Endodermal cell (in vitro differentiated cells): Measurements from ENCODE around the gene SEMA5B. TPM values are rescaled to one million over a fixed set of nuclear protein-coding genes. Genes with fewer than 3 reads are reported as not detected.

ENCODE experiments used
- DNase-seq: peaks from one replicate; pipeline ENCODE4 v3.0.0-alpha.2; 2017
- H3K27ac ChIP-seq: 2 replicates; pipeline ENCODE4 v1.5.1; 2013; ENCODE audit warnings: mild to moderate bottlenecking, low read depth, low read length, moderate library complexity
- H3K27me3 ChIP-seq: 2 replicates; pipeline ENCODE4 v1.6.1; 2013; ENCODE audit warnings: mild to moderate bottlenecking, low read length, moderate library complexity; ENCODE audit not compliant: insufficient read depth, control insufficient read depth, poor library complexity, severe bottlenecking
- H3K36me3 ChIP-seq: 2 replicates; pipeline ENCODE4 v1.7.0; 2013; ENCODE audit warnings: mild to moderate bottlenecking, low read length, moderate library complexity; ENCODE audit not compliant: control insufficient read depth, insufficient read depth
- H3K4me1 ChIP-seq: one replicate; pipeline ENCODE4 v1.7.0; 2013; ENCODE audit warnings: low read length; ENCODE audit not compliant: control insufficient read depth, insufficient read depth
- H3K4me3 ChIP-seq: 2 replicates; pipeline ENCODE4 v1.5.1; 2013; ENCODE audit warnings: mild to moderate bottlenecking, low read length, moderate library complexity
- H3K9ac ChIP-seq: 2 replicates; pipeline ENCODE4 v1.6.1; 2013; ENCODE audit warnings: mild to moderate bottlenecking, low read length, moderate library complexity; ENCODE audit not compliant: poor library complexity, severe bottlenecking; ENCODE audit errors: extremely low read depth
- H3K9me3 ChIP-seq: 2 replicates; pipeline ENCODE4 v1.6.1; 2013; ENCODE audit warnings: mild to moderate bottlenecking, low read length, moderate library complexity; ENCODE audit not compliant: control insufficient read depth
- H3K27ac Mint-ChIP-seq: 2 replicates; pipeline ENCODE4 v1.8.0; 2020; ENCODE audit warnings: mixed read lengths
- H3K27me3 Mint-ChIP-seq: 2 replicates; pipeline ENCODE4 v1.8.0; 2021; ENCODE audit warnings: mild to moderate bottlenecking, mixed read lengths; ENCODE audit not compliant: insufficient read depth
- H3K36me3 Mint-ChIP-seq: 2 replicates; pipeline ENCODE4 v1.8.0; 2020; ENCODE audit warnings: low read depth, mixed read lengths
- H3K4me1 Mint-ChIP-seq: 2 replicates; pipeline ENCODE4 v1.8.0; 2020; ENCODE audit warnings: mixed read lengths
- H3K4me3 Mint-ChIP-seq: 2 replicates; pipeline ENCODE4 v1.8.0; 2020; ENCODE audit warnings: mild to moderate bottlenecking, moderate library complexity, mixed read lengths
- H3K9me3 Mint-ChIP-seq: 2 replicates; pipeline ENCODE4 v1.8.0; 2020; ENCODE audit warnings: mild to moderate bottlenecking, mixed read lengths
- WGBS, 2 experiments: methylation state at CpG; one replicate each; pipeline versions ENCODE4 v1.1.5 to v1.1.7; 2013; ENCODE audit warnings: missing lambda C conversion rate in 2 of 2, mixed read lengths in 1 of 2; ENCODE audit not compliant: insufficient coverage in 1 of 2, insufficient read length in 1 of 2; 5-methylcytosine and 5-hydroxymethylcytosine counted together
- total RNA-seq, 2 donors: library from RNA; stranded (reverse); fragmentation: NEBNext Ultra II Directional in 1 of 2; extraction: Animal tissue kit (Norgen Biotek cat#: 25700) in 1 of 2; gene quantifications; 2 replicates in 1 of 2; 3 replicates in 1 of 2; pipeline ENCODE4 v1.2.1, GENCODE V29; 2021
- TF ChIP-seq, protein P1 (sequence below): fragments of 200-600 bp; sonication (generic); conservative IDR thresholded peaks from 2 replicates; pipeline ENCODE4 v1.5.0; 2021; ENCODE audit warnings: antibody characterized with exemption, mild to moderate bottlenecking

Gene SEMA5B
- total RNA-seq, 2 donors from 2014 or later = 37.3 to 45.8 TPM

DNA sequence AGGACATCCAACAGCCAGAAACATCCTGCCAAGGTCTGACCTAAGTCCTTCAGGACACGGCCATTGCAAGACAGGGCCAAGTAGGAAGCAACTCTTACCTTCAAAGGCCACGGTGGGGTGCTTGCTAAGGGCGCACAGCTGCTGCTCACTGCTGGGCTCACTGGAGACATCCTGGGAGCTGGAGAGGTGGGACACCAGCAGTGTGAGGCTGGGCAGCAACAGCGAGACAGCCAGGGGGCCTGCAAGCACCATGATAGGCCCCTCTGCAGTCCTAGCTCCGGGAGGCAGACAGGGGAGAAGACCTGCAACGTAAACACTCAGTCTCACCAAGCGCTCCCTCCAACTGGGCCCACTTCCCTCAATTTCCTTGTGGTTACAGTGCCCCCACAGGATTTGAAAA, 79.2 kb downstream of the SEMA5B start:
- no peak overlapping the region for H3K27ac ChIP-seq
- peaks cover 12% of the 10 kb centered on the region for H3K27me3 Mint-ChIP-seq
- peaks cover 12% of the 10 kb centered on the region for H3K4me1 ChIP-seq
- H3K9me3 ChIP-seq = peaks cover 7% of the 10 kb centered on the region
- WGBS, 2 experiments = 79 to 87% methylated on average over 3 to 7 of the region's 7 CpGs
- no peaks in the 10 kb centered on the region for H3K27me3 ChIP-seq
- H3K27ac Mint-ChIP-seq = no peak overlapping the region
- H3K4me1 Mint-ChIP-seq = peaks cover 38% of the 10 kb centered on the region
- no peaks in the 10 kb centered on the region for H3K36me3 ChIP-seq
- peaks cover 18% of the 10 kb centered on the region for H3K36me3 Mint-ChIP-seq
- peak; percentile 71 for DNase-seq
- no peak overlapping the region for H3K4me3 ChIP-seq
- H3K9ac ChIP-seq = no peak overlapping the region
- TF ChIP-seq, protein P1, sequence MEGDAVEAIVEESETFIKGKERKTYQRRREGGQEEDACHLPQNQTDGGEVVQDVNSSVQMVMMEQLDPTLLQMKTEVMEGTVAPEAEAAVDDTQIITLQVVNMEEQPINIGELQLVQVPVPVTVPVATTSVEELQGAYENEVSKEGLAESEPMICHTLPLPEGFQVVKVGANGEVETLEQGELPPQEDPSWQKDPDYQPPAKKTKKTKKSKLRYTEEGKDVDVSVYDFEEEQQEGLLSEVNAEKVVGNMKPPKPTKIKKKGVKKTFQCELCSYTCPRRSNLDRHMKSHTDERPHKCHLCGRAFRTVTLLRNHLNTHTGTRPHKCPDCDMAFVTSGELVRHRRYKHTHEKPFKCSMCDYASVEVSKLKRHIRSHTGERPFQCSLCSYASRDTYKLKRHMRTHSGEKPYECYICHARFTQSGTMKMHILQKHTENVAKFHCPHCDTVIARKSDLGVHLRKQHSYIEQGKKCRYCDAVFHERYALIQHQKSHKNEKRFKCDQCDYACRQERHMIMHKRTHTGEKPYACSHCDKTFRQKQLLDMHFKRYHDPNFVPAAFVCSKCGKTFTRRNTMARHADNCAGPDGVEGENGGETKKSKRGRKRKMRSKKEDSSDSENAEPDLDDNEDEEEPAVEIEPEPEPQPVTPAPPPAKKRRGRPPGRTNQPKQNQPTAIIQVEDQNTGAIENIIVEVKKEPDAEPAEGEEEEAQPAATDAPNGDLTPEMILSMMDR = peak; percentile 65
- no peak overlapping the region for H3K4me3 Mint-ChIP-seq
- H3K9me3 Mint-ChIP-seq = peaks cover 8% of the 10 kb centered on the region

DNA sequence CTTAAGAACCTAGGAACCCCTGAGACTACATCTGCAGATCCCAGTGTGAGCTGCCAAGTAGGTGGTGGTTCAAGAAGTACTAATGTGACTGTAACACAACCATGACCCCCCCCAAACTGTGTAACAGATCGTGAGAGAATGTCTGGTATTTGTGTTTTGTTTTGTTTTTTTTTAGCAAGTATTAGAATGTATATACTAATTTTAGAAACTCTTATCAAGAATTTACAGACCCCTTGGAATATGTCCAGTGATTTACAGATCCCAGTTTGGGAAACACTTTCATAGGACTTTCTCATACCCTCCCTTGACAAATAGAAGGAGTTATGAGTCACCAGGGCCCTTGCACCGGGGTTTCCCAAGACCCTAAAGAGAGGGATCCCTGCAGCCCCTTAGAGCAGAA, 79.8 kb downstream of the SEMA5B start:
- Histone ChIP-seq H3K27me3 (no peaks in the 10 kb centered on the region), H3K9ac (no peak overlapping the region), H3K27ac (no peak overlapping the region), H3K9me3 (peaks cover 7% of the 10 kb centered on the region), H3K4me1 (peaks cover 12% of the 10 kb centered on the region), H3K4me3 (no peak overlapping the region), H3K36me3 (no peaks in the 10 kb centered on the region)
- H3K27ac Mint-ChIP-seq = no peak overlapping the region
- peaks cover 18% of the 10 kb centered on the region for H3K36me3 Mint-ChIP-seq
- TF ChIP-seq, protein P1 = no peak
- H3K4me1 Mint-ChIP-seq = peaks cover 38% of the 10 kb centered on the region
- WGBS, 2 experiments = 95% methylated on average over 1 of the region's 2 CpGs; no CpG with 5 or more reads in 1 of the 2 experiments
- no peak for DNase-seq
- H3K9me3 Mint-ChIP-seq = peaks cover 8% of the 10 kb centered on the region
- no peak overlapping the region for H3K4me3 Mint-ChIP-seq
- peaks cover 12% of the 10 kb centered on the region for H3K27me3 Mint-ChIP-seq

DNA sequence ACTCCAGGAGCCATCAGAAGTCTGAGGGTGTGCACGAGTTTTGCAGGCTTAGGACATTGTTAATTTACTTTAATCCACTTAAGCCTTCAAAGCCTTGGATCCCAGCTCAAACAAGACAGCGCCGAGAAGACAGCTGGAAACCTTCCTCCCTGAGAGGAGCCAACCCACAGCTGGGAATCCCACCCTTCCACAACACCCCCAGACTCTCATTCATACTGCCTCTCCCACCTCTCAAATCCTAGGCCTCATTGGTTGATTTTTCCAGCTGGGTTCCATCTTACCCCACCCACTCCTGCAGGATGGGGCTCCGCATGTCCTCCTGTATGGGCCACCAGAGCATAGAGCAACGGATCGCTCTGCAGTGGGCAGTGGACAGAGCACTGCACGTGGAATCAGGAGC, 80.4 kb downstream of the SEMA5B start:
- Mint-ChIP-seq H3K4me3 (no peak overlapping the region), H3K27ac (no peak overlapping the region), H3K4me1 (peaks cover 38% of the 10 kb centered on the region), H3K27me3 (peaks cover 12% of the 10 kb centered on the region), H3K9me3 (peaks cover 8% of the 10 kb centered on the region), H3K36me3 (peaks cover 15% of the 10 kb centered on the region)
- H3K4me3 ChIP-seq = no peak overlapping the region
- TF ChIP-seq, protein P1 = no peak
- no peak overlapping the region for H3K9ac ChIP-seq
- WGBS, 2 experiments = 78 to 93% methylated on average over 6 to 7 of the region's 7 CpGs
- no peaks in the 10 kb centered on the region for H3K27me3 ChIP-seq
- H3K9me3 ChIP-seq = peaks cover 7% of the 10 kb centered on the region
- DNase-seq = no peak
- peaks cover 12% of the 10 kb centered on the region for H3K4me1 ChIP-seq
- no peaks in the 10 kb centered on the region for H3K36me3 ChIP-seq
- H3K27ac ChIP-seq = peak overlapping the region; percentile 6
